ENCODE results near the gene TAOK1.

The TAOK1 gene

GRCh38 chr17:29363716-29364115 lies 26.4 kb upstream of the TAOK1 start:
- DNase-seq (ENCODE audit: low spot score in 2 of 2) (no peak), ATAC-seq (ENCODE audit: low read depth) (no peak)
- Mint-ChIP-seq H3K27me3 (no peaks in the 10 kb centered on the region), H3K4me1 (no peaks in the 10 kb centered on the region), H3K36me3 (no peaks in the 10 kb centered on the region), H3K27ac (no peak overlapping the region), H3K4me3 (no peak overlapping the region), H3K9me3 (no peaks in the 10 kb centered on the region)

- Mint-ChIP-seq H3K9me3 (no peaks in the 10 kb centered on the region), H3K4me3 (no peak overlapping the region), H3K27me3 (no peaks in the 10 kb centered on the region), H3K4me1 (no peaks in the 10 kb centered on the region), H3K27ac (no peak overlapping the region), H3K36me3 (no peaks in the 10 kb centered on the region)
- ATAC-seq (ENCODE audit: low read depth) (no peak), DNase-seq (ENCODE audit: low spot score in 2 of 2) (no peak)
These were observed 25.5 kb upstream of the TAOK1 start for GRCh38 chr17:29364691-29365090.

- no peak overlapping the region for H3K27ac Mint-ChIP-seq
- DNase-seq (ENCODE audit: low spot score in 2 of 2) (no peak), ATAC-seq (ENCODE audit: low read depth) (no peak)
- H3K36me3 Mint-ChIP-seq, result no peaks in the 10 kb centered on the region
- H3K4me3 Mint-ChIP-seq, result no peak overlapping the region
- no peaks in the 10 kb centered on the region for H3K27me3 Mint-ChIP-seq
- no peaks in the 10 kb centered on the region for H3K4me1 Mint-ChIP-seq
- no peaks in the 10 kb centered on the region for H3K9me3 Mint-ChIP-seq
These were observed 22.0 kb upstream of the TAOK1 start for GRCh38 chr17:29368161-29368560.

GRCh38 chr17:29368926-29369325 lies 21.2 kb upstream of the TAOK1 start:
- DNase-seq (ENCODE audit: low spot score in 2 of 2) (no peak), ATAC-seq (ENCODE audit: low read depth) (no peak)
- no peaks in the 10 kb centered on the region for H3K36me3 Mint-ChIP-seq
- H3K9me3 Mint-ChIP-seq, result no peaks in the 10 kb centered on the region
- H3K27me3 Mint-ChIP-seq, result no peaks in the 10 kb centered on the region
- no peaks in the 10 kb centered on the region for H3K4me1 Mint-ChIP-seq
- no peak overlapping the region for H3K4me3 Mint-ChIP-seq
- H3K27ac Mint-ChIP-seq, result no peak overlapping the region

GRCh38 chr17:29369831-29370735 lies 20.1 kb upstream of the TAOK1 start:
- Mint-ChIP-seq H3K27ac (no peak overlapping the region), H3K36me3 (no peaks in the 10 kb centered on the region), H3K27me3 (no peaks in the 10 kb centered on the region), H3K9me3 (no peaks in the 10 kb centered on the region), H3K4me1 (no peaks in the 10 kb centered on the region), H3K4me3 (no peak overlapping the region)
- ATAC-seq (ENCODE audit: low read depth), result peak; percentile 94
- peak; percentile 52 for DNase-seq (ENCODE audit: low spot score in 2 of 2)

GRCh38 chr17:29376667-29377270 lies 13.4 kb upstream of the TAOK1 start:
- Mint-ChIP-seq H3K4me1 (no peaks in the 10 kb centered on the region), H3K4me3 (no peak overlapping the region), H3K27me3 (peaks cover 1% of the 10 kb centered on the region), H3K36me3 (no peaks in the 10 kb centered on the region), H3K9me3 (no peaks in the 10 kb centered on the region), H3K27ac (no peak overlapping the region)
- DNase-seq (ENCODE audit: low spot score in 2 of 2) (no peak), ATAC-seq (ENCODE audit: low read depth) (no peak)

- no peaks in the 10 kb centered on the region for H3K36me3 Mint-ChIP-seq
- H3K4me3 Mint-ChIP-seq, result no peak overlapping the region
- no peak overlapping the region for H3K27ac Mint-ChIP-seq
- no peaks in the 10 kb centered on the region for H3K9me3 Mint-ChIP-seq
- H3K27me3 Mint-ChIP-seq, result peaks cover 1% of the 10 kb centered on the region
- ATAC-seq (ENCODE audit: low read depth) (no peak), DNase-seq (ENCODE audit: low spot score in 2 of 2) (no peak)
- no peaks in the 10 kb centered on the region for H3K4me1 Mint-ChIP-seq
These were observed 11.7 kb upstream of the TAOK1 start for GRCh38 chr17:29378500-29378899.

- ATAC-seq (ENCODE audit: low read depth), result no peak
These were observed 10.8 kb upstream of the TAOK1 start for GRCh38 chr17:29379084-29379991.

GRCh38 chr17:29383686-29384085 lies 6.5 kb upstream of the TAOK1 start:
- DNase-seq (ENCODE audit: low spot score in 2 of 2) (no peak), ATAC-seq (ENCODE audit: low read depth) (no peak)
- no peaks in the 10 kb centered on the region for H3K9me3 Mint-ChIP-seq
- H3K27me3 Mint-ChIP-seq, result no peaks in the 10 kb centered on the region
- H3K4me1 Mint-ChIP-seq, result no peaks in the 10 kb centered on the region
- H3K27ac Mint-ChIP-seq, result no peak overlapping the region
- no peak overlapping the region for H3K4me3 Mint-ChIP-seq
- H3K36me3 Mint-ChIP-seq, result no peaks in the 10 kb centered on the region

More at GRCh38 chr17:29379084-29379991, 10.8 kb upstream of the TAOK1 start:
- Mint-ChIP-seq H3K4me1 (no peaks in the 10 kb centered on the region), H3K27ac (no peak overlapping the region), H3K27me3 (peaks cover 1% of the 10 kb centered on the region), H3K9me3 (no peaks in the 10 kb centered on the region), H3K4me3 (no peak overlapping the region), H3K36me3 (no peaks in the 10 kb centered on the region)
- DNase-seq (ENCODE audit: low spot score in 2 of 2), result no peak

- no peak for DNase-seq (ENCODE audit: low spot score in 2 of 2)
- Mint-ChIP-seq H3K27ac (no peak overlapping the region), H3K4me3 (no peak overlapping the region), H3K27me3 (no peaks in the 10 kb centered on the region), H3K36me3 (no peaks in the 10 kb centered on the region), H3K9me3 (no peaks in the 10 kb centered on the region), H3K4me1 (peaks cover 3% of the 10 kb centered on the region)
- ATAC-seq (ENCODE audit: low read depth), result no peak
These were observed 5.3 kb upstream of the TAOK1 start for GRCh38 chr17:29384901-29385300.

GRCh38 chr17:29386760-29387159 lies 3.4 kb upstream of the TAOK1 start:
- Mint-ChIP-seq H3K36me3 (no peaks in the 10 kb centered on the region), H3K4me3 (no peak overlapping the region), H3K9me3 (no peaks in the 10 kb centered on the region), H3K27me3 (no peaks in the 10 kb centered on the region), H3K27ac (no peak overlapping the region), H3K4me1 (peaks cover 10% of the 10 kb centered on the region)
- DNase-seq (ENCODE audit: low spot score in 2 of 2) (no peak), ATAC-seq (ENCODE audit: low read depth) (no peak)

- H3K36me3 Mint-ChIP-seq, result no peaks in the 10 kb centered on the region
- no peaks in the 10 kb centered on the region for H3K27me3 Mint-ChIP-seq
- no peaks in the 10 kb centered on the region for H3K9me3 Mint-ChIP-seq
- DNase-seq (ENCODE audit: low spot score in 2 of 2), result no peak
- ATAC-seq (ENCODE audit: low read depth), result no peak
- no peak overlapping the region for H3K27ac Mint-ChIP-seq
- H3K4me3 Mint-ChIP-seq, result peak overlapping the region; percentile 47
- H3K4me1 Mint-ChIP-seq, result peaks cover 18% of the 10 kb centered on the region
These were observed 1.2 kb upstream of the TAOK1 start for GRCh38 chr17:29388937-29389336.

- Mint-ChIP-seq H3K4me1 (peaks cover 18% of the 10 kb centered on the region), H3K27ac (peak overlapping the region; percentile 91), H3K4me3 (peak overlapping the region; percentile 88), H3K36me3 (no peaks in the 10 kb centered on the region), H3K9me3 (no peaks in the 10 kb centered on the region), H3K27me3 (no peaks in the 10 kb centered on the region)
- ATAC-seq (ENCODE audit: low read depth) (no peak), DNase-seq (ENCODE audit: low spot score in 2 of 2) (no peak)
These were observed 878 bp downstream of the TAOK1 start for GRCh38 chr17:29390851-29391631.

Data from memory B cell (primary cell).